Psoas muscle (tissue), 8 donors: Measurements from ENCODE around the gene ATG2B. TPM values are rescaled to one million over a fixed set of nuclear protein-coding genes. Genes with fewer than 3 reads are reported as not detected.

Experiments
- ATAC-seq, 4 donors: fragments of 200-7000 bp; cut with Tn5 transposase; one replicate each; pipeline ENCODE4 v1.9.1; 2020; ENCODE audit warnings: moderate library complexity in 3 of 4, mild to moderate bottlenecking in 2 of 4
- DNase-seq, 2 donors: peaks; one replicate each; pipeline ENCODE4 v3.0.0-alpha.2; 2020
- H3K27ac ChIP-seq: fragments of 200-600 bp; one replicate; pipeline ENCODE4 v1.8.0; 2022
- H3K27me3 ChIP-seq, 3 donors: fragments of 200-600 bp in 1 of 3; one replicate each; pipeline versions ENCODE4 v1.6.1 to v1.8.0; 2013 to 2022; ENCODE audit warnings: low read length in 2 of 3, mild to moderate bottlenecking in 2 of 3, moderate library complexity in 1 of 3; ENCODE audit not compliant: insufficient read depth in 3 of 3
- H3K36me3 ChIP-seq, 2 donors: fragments of 200-600 bp in 1 of 2; one replicate each; pipeline versions ENCODE4 v1.6.1 to v1.8.0; 2013 to 2022; ENCODE audit warnings: low read depth in 1 of 2, mild to moderate bottlenecking in 1 of 2, moderate library complexity in 1 of 2; ENCODE audit not compliant: insufficient read depth in 1 of 2
- H3K4me1 ChIP-seq: fragments of 200-600 bp; one replicate; pipeline ENCODE4 v1.8.0; 2022
- H3K4me3 ChIP-seq: fragments of 200-600 bp; one replicate; pipeline ENCODE4 v1.8.0; 2022; ENCODE audit warnings: mild to moderate bottlenecking
- H3K9me3 ChIP-seq: fragments of 200-600 bp; one replicate; pipeline ENCODE4 v1.8.0; 2022
- CTCF ChIP-seq: fragments of 200-600 bp; IDR thresholded peaks from one replicate; pipeline ENCODE4 v1.8.0; 2022; ENCODE audit warnings: antibody characterized with exemption
- WGBS, 3 donors: extraction: QIAGEN DNeasy Blood & Tissue Kit; methylation state at CpG; one replicate each; pipeline versions ENCODE4 v1.1.6 to v1.1.7; 2013; 5-methylcytosine and 5-hydroxymethylcytosine counted together
- intact Hi-C, 2 donors: fragments of 100-400 bp; cut with DNase I; formaldehyde crosslinking; loops; one replicate each; pipeline versions ENCODE4 v1.11.0 to v1.14.2; 2022
- polyA plus RNA-seq, 3 donors: library from polyadenylated mRNA; stranded (reverse); fragments of 200-250 nt; gene quantifications; one replicate each; pipeline ENCODE4 v1.2.3, GENCODE V29; 2013
- total RNA-seq, 4 donors: library from RNA; stranded (reverse); fragmentation: NEBNext Ultra II Directional in 2 of 4; extraction: Animal tissue kit (Norgen Biotek cat#: 25700) in 2 of 4; gene quantifications; one replicate each; pipeline versions ENCODE4 v1.2.1 to v1.2.4, GENCODE V29; 2021 to 2023
- donor health status: healthy with polysubstance abuse.
- donor health status: DM: no; HTN: no; CAD: no; lungs with moderate emphysema.
- donor health status: Bipolar disorder and iron deficiency.
- donor health status: healthy.
- donor health status: DM: yes; HTN: yes; CAD: no.
- donor health status: DM: no; HTN: no; CAD: no.
- donor health status: DM: no; HTN: no; CAD: no.
- donor health status: DM: yes; HTN: yes; CAD: no.

ATG2B gene
- total and polyA plus RNA-seq, 7 donors = 2.7 to 21.5 (median 12.6) TPM

- Histone ChIP-seq H3K36me3 (peaks cover 0 to 64% of the 10 kb centered on the region in 2 donors), H3K9me3 (no peaks in the 10 kb centered on the region), H3K4me3 (no peak overlapping the region), H3K4me1 (no peaks in the 10 kb centered on the region), H3K27ac (no peak overlapping the region), H3K27me3 (no peaks in the 10 kb centered on the region)
- intact Hi-C loops = loop anchor here (2.0 to 10.0 kb wide), 3 partner anchors 48 to 130 kb away; no protein-coding TSS in a partner anchor
- ATAC-seq (no peak), DNase-seq (no peak)
- 97 to 98% (median 98%) methylated on average over 2 of the region's 2 CpGs for WGBS, 3 donors
- TF ChIP-seq CTCF = peak; percentile 47
These were observed 66.1 kb downstream of the ATG2B start for GRCh38 chr14:96297000-96297399.

- no peak overlapping the region for H3K4me3 ChIP-seq
- no peaks in the 10 kb centered on the region for H3K4me1 ChIP-seq
- H3K27me3 ChIP-seq = no peaks in the 10 kb centered on the region
- 83 to 84% (median 83%) methylated on average over 7 of the region's 7 CpGs for WGBS, 3 donors
- H3K36me3 ChIP-seq = peaks cover 3 to 70% of the 10 kb centered on the region in 2 donors
- intact Hi-C loops = loop anchor here in 1 of 2 donors (10.0 kb wide), 1 partner anchor 51 kb away; no protein-coding TSS in a partner anchor
- TF ChIP-seq CTCF = no peak
- no peaks in the 10 kb centered on the region for H3K9me3 ChIP-seq
- no peak overlapping the region for H3K27ac ChIP-seq
- ATAC-seq (no peak), DNase-seq (no peak)
These were observed 68.9 kb downstream of the ATG2B start for GRCh38 chr14:96294246-96294645.

GRCh38 chr14:96287856-96288255 lies 75.3 kb downstream of the ATG2B start:
- Histone ChIP-seq H3K4me3 (no peak overlapping the region), H3K27me3 (no peaks in the 10 kb centered on the region), H3K4me1 (no peaks in the 10 kb centered on the region), H3K27ac (no peak overlapping the region), H3K9me3 (no peaks in the 10 kb centered on the region), H3K36me3 (peaks cover 6 to 98% of the 10 kb centered on the region in 2 donors)
- ATAC-seq (no peak), DNase-seq (no peak)
- WGBS, 3 donors = 98 to 100% (median 100%) methylated on average over 1 of the region's 1 CpG
- TF ChIP-seq CTCF = no peak
- intact Hi-C loops = no loop called here

GRCh38 chr14:96286251-96286650 lies 76.9 kb downstream of the ATG2B start:
- WGBS, 3 donors = 88 to 100% (median 98%) methylated on average over 1 of the region's 1 CpG
- Histone ChIP-seq H3K9me3 (no peaks in the 10 kb centered on the region), H3K27ac (no peak overlapping the region), H3K36me3 (peaks cover 6 to 96% of the 10 kb centered on the region in 2 donors), H3K4me3 (no peak overlapping the region), H3K27me3 (no peaks in the 10 kb centered on the region), H3K4me1 (no peaks in the 10 kb centered on the region)
- DNase-seq (no peak), ATAC-seq (no peak)
- intact Hi-C loops = no loop called here
- no peak for TF ChIP-seq CTCF

GRCh38 chr14:96285667-96286066 lies 77.5 kb downstream of the ATG2B start:
- no peak for DNase-seq
- Histone ChIP-seq H3K27me3 (no peaks in the 10 kb centered on the region), H3K27ac (no peak overlapping the region), H3K36me3 (peaks cover 6 to 90% of the 10 kb centered on the region in 2 donors), H3K4me1 (no peaks in the 10 kb centered on the region), H3K9me3 (no peaks in the 10 kb centered on the region), H3K4me3 (no peak overlapping the region)
- no peak for TF ChIP-seq CTCF
- ATAC-seq = no peak
- WGBS, 3 donors = 74 to 77% (median 76%) methylated on average over 17 of the region's 17 CpGs
- intact Hi-C loops = no loop called here
